ENCODE results near the gene FARP2. TPM values are rescaled to one million over a fixed set of nuclear protein-coding genes. Genes with fewer than 3 reads are reported as not detected.
A peak's percentile ranks its signal among the peaks of the same experiment; 100 is the strongest.
"Not testable (repeated sequence)": the region's sequence is repeated elsewhere in the genome, so short reads cannot be mapped to it uniquely, and the experiment has no call there.

The FARP2 gene
- total RNA-seq, 2 donors from 2014 or later: 30.1 to 44.2 TPM

DNA sequence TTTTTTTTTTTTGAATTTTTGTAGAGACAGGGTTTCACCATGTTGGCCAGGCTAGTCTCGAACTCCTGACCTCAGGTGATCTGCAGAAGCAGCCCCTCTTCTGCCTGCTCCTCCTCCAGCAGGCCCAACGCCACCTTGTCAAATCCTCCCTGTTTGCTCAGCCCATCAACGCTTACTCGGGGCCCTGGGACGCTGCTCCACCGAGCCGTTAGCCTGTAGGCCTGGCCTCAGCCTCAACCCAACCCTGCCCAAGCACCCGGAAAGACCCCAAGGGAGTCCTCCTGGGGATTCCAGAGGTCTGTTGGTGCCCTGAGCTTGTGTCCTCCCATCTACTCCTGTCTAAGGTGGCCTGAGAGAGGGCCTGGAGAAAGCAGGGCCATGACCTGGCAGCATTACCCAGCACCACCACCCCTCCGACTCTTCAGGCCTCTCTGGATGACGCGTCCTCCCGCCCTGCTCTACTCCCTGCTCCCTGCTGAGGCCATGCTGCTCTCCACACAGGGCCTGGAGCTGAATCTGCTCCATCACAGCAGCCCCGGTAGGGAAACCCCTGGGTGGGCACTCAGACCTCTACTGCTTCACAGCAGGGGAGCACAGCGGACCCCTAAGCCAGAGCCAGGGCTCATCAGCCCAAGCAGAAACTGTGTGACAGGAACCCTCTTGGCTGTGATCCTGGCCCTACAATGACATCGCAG, 149.1 kb downstream of the FARP2 start:
- no peak overlapping the region for H3K27ac ChIP-seq
- no peaks in the 10 kb centered on the region for H3K9me3 ChIP-seq
- H3K36me3 ChIP-seq (replicated peaks in 1 of 2; ENCODE audit: insufficient read depth in 1 of 2, low read depth in 2 of 2): no peaks in the 10 kb centered on the region
- ATAC-seq (no peak), DNase-seq (no peak)
- no peak for TF ChIP-seq POLR2A (IDR thresholded peaks at IDR 0.05)
- TF ChIP-seq, protein P1, sequence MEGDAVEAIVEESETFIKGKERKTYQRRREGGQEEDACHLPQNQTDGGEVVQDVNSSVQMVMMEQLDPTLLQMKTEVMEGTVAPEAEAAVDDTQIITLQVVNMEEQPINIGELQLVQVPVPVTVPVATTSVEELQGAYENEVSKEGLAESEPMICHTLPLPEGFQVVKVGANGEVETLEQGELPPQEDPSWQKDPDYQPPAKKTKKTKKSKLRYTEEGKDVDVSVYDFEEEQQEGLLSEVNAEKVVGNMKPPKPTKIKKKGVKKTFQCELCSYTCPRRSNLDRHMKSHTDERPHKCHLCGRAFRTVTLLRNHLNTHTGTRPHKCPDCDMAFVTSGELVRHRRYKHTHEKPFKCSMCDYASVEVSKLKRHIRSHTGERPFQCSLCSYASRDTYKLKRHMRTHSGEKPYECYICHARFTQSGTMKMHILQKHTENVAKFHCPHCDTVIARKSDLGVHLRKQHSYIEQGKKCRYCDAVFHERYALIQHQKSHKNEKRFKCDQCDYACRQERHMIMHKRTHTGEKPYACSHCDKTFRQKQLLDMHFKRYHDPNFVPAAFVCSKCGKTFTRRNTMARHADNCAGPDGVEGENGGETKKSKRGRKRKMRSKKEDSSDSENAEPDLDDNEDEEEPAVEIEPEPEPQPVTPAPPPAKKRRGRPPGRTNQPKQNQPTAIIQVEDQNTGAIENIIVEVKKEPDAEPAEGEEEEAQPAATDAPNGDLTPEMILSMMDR (IDR thresholded peaks at IDR 0.05): no peak
- no peaks in the 10 kb centered on the region for H3K27me3 ChIP-seq
- intact Hi-C loops (cut with DNase I): no loop called here
- H3K4me1 ChIP-seq: peaks cover 44% of the 10 kb centered on the region
- WGBS, 2 donors: 92 to 94% methylated on average over 9 to 15 of the region's 15 CpGs
- H3K4me3 ChIP-seq: no peak overlapping the region

DNA sequence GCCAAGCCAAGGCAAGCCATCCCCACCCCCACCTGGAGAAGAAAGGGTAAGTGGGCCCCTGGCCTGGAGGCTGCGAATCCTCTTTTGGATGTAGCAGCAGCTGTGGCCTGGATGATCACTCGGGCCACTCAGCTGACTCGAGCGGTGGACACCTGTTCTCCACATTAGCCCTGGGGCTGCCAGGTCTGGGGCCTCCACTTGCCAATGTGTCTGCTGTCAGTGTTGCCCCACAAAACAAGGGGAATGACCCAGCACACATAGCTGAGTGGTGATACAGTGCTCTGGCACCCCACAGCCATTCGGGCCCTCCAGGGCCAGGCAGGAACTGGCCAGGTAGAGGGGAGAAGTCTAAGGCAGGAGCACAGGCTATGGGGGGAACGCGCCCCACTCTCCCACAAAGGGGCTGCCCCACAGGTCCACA, 149.7 kb downstream of the FARP2 start:
- Histone ChIP-seq H3K36me3 (replicated peaks in 1 of 2; ENCODE audit: insufficient read depth in 1 of 2, low read depth in 2 of 2) (no peaks in the 10 kb centered on the region), H3K9me3 (no peaks in the 10 kb centered on the region), H3K4me1 (peaks cover 50% of the 10 kb centered on the region), H3K27ac (no peak overlapping the region), H3K4me3 (no peak overlapping the region), H3K27me3 (no peaks in the 10 kb centered on the region)
- 97 to 100% methylated on average over 3 to 7 of the region's 7 CpGs for WGBS, 2 donors
- no peak for DNase-seq
- intact Hi-C loops (cut with DNase I): no loop called here
- TF ChIP-seq, protein P1 (IDR thresholded peaks at IDR 0.05): no peak
- TF ChIP-seq POLR2A (IDR thresholded peaks at IDR 0.05): no peak
- no peak for ATAC-seq

DNA sequence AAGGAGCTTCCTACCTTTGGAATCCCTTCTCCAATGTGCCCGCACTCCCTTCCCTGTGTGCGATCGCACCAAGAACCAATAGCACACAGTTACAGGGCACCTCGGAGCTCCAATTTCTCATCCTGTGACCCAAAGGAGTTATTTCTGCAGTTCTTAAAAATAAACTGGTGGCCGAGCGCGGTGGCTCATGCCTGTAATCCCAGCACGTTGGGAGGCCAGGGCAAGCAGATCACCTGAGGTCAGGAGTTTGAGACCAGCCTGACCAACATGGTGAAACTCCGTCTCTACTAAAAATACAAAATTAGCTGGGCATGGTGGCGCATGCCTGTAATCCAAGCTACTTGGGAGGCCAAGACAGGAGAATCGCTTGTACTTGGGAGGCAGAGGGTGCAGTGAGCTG, 150.2 kb downstream of the FARP2 start:
- H3K27ac ChIP-seq; H3K9me3 ChIP-seq; H3K27me3 ChIP-seq; H3K36me3 ChIP-seq (replicated peaks in 1 of 2; ENCODE audit: insufficient read depth in 1 of 2, low read depth in 2 of 2); intact Hi-C loops (cut with DNase I); DNase-seq; H3K4me3 ChIP-seq; ATAC-seq: not testable (repeated sequence)
- 93 to 95% methylated on average over 11 of the region's 11 CpGs for WGBS, 2 donors
- peaks cover 55% of the 10 kb centered on the region for H3K4me1 ChIP-seq

DNA sequence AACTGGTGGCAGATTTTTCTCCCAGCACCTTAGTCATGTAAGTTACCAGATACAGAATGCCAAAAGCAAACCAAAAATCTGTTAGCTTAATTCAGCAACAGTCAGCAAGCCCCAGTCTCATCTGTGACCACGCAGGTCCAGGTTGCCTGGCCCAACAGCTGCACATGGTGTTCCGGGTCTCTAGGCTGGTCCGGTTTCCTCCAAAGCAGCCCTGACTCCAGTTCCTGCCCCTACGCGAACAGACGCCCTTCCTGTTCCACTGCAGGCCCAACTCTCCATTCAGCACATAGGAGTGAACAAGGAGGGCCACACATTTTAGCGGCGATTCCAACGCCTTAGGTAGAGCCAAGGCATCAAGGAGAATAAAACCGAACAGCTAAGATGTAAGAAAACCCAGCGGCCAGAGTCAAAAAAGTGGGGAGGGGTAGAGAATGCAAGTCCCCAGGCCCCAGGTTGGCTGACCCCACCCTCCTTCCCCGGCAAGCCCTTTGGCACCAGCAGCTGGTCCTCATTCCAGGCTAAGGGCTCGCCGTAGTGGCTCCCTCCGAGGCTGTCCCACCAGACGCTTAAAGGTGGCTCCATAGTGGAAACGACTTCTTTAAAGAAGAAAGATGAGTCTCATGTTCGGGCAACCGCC, 150.8 kb downstream of the FARP2 start:
- H3K27me3 ChIP-seq: no peaks in the 10 kb centered on the region
- no peak overlapping the region for H3K27ac ChIP-seq
- peak overlapping the region in 1 of 2 donors; percentile 88 for H3K4me3 ChIP-seq
- no peaks in the 10 kb centered on the region for H3K9me3 ChIP-seq
- intact Hi-C loops (cut with DNase I): no loop called here
- 36 to 46% methylated on average over 18 to 19 of the region's 19 CpGs for WGBS, 2 donors
- DNase-seq (peak in 1 of 4 donors; percentile 14), ATAC-seq (no peak)
- H3K36me3 ChIP-seq (replicated peaks in 1 of 2; ENCODE audit: insufficient read depth in 1 of 2, low read depth in 2 of 2): no peaks in the 10 kb centered on the region
- peaks cover 61% of the 10 kb centered on the region for H3K4me1 ChIP-seq
- TF ChIP-seq, protein P1 (IDR thresholded peaks at IDR 0.05): no peak
- TF ChIP-seq POLR2A (IDR thresholded peaks at IDR 0.05): no peak

DNA sequence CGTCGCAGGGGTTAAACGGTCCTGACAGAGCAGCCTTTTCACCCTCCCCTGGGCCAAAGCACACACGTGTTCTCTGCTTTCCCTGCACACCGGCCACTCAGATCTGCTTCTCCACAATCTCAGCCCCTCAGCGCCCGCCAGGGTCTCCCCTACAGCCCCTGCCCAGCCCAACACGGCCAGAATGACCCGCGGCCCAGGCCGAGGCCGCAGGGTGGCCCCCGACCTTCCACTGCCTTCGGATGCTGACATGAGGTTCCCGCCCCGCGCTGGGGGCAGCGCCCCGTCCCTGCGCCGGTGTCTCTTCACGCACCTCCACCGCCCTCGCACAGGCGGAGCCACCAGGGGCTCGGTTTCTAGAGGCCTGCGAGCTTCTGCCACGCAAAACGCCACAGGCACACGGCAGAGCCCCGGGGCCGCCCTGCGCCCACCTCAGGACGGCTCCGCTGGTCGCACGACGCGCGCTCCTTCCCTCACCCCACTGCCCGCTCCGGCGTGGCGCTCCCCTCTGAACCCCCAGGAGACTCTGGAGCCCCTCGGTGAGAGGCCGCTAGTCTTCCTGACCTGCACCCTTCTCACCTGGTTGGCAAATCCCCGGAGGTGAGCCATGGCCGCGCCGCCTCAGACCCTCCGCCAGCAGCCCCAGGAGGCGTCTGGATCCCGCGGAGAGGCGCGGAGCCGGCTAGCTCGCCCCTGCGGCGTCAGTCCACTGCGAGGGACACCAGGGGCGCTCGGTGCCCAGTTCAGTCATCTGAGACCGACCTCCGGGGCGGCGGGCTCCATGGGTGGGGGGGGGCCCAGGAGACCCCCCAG, 151.6 kb downstream of the FARP2 start:
- intact Hi-C loops (cut with DNase I): no loop called here
- WGBS, 2 donors: 2 to 3% methylated on average over 7 to 54 of the region's 67 CpGs

More for the DNA sequence above, 151.6 kb downstream of the FARP2 start:
- H3K9me3 ChIP-seq: no peaks in the 10 kb centered on the region
- peaks cover 63% of the 10 kb centered on the region for H3K4me1 ChIP-seq
- H3K4me3 ChIP-seq: peak overlapping the region; percentile 52 to 88
- TF ChIP-seq, protein P1 (IDR thresholded peaks at IDR 0.05): peak in 6 of 7 experiments; percentile 7 to 37 (median 26)
- peak in 1 of 3 donors; percentile 32 for TF ChIP-seq POLR2A (IDR thresholded peaks at IDR 0.05)
- no peaks in the 10 kb centered on the region for H3K27me3 ChIP-seq
- no peaks in the 10 kb centered on the region for H3K36me3 ChIP-seq (replicated peaks in 1 of 2; ENCODE audit: insufficient read depth in 1 of 2, low read depth in 2 of 2)
- peak; percentile 54 to 69 (median 61) for DNase-seq
- H3K27ac ChIP-seq: peak overlapping the region; percentile 65 to 91 (median 85)
- peak; percentile 36 for ATAC-seq

All from body of pancreas (tissue), 4 donors.